IMR-90 (cell line): ENCODE data around the gene WDR54. TPM values are rescaled to one million over a fixed set of nuclear protein-coding genes. Genes with fewer than 3 reads are reported as not detected.

Source experiments
- ATAC-seq: fragments of 200-7000 bp; cut with Tn5 transposase; 2 replicates; pipeline ENCODE4 v1.9.1; 2020; ENCODE audit warnings: low read depth, mild to moderate bottlenecking, moderate library complexity
- BruUV-seq: library from RNA; stranded (reverse); fragments of 400-500 nt; replicated peaks from 2 replicates; lab custom pipeline; 2021; lab: Mats Ljungman, UMichigan
- CTCF ChIA-PET: fragments of 300-600 bp; formaldehyde crosslinking; extraction: SDS; loops from one replicate; lab custom pipeline; 2021; ENCODE audit warnings: antibody characterized with exemption; lab: Yijun Ruan, JAX
- POLR2A ChIA-PET: fragments of 300-600 bp; sonication (Branson Sonifier 250); formaldehyde crosslinking; loops from one replicate; lab custom pipeline; 2022; ENCODE audit warnings: antibody characterized with exemption; ENCODE audit not compliant: unreplicated experiment; lab: Charles Lee
- DNase-seq: peaks from one replicate; pipeline ENCODE4 v3.0.0; 2013
- H2AFZ ChIP-seq: replicated peaks from 2 replicates; pipeline ENCODE3; 2013; ENCODE audit warnings: low read length, mild to moderate bottlenecking; ENCODE audit not compliant: poor library complexity
- H2AK5ac ChIP-seq: 2 replicates; pipeline ENCODE4 v1.6.1; 2013; ENCODE audit warnings: low read depth, low read length, inconsistent platforms
- H2AK9ac ChIP-seq: replicated peaks from 2 replicates; pipeline ENCODE3; 2013; ENCODE audit warnings: mild to moderate bottlenecking, low read depth, low read length, moderate library complexity; ENCODE audit not compliant: poor library complexity
- H2BK120ac ChIP-seq: 2 replicates; pipeline ENCODE4 v1.6.1; 2013; ENCODE audit warnings: low read depth, low read length, inconsistent platforms
- H2BK15ac ChIP-seq: 3 replicates; pipeline ENCODE4 v1.6.1; 2013; ENCODE audit warnings: low read depth, low read length, inconsistent platforms
- H2BK20ac ChIP-seq: 2 replicates; pipeline ENCODE4 v1.6.1; 2013; ENCODE audit warnings: low read depth, mild to moderate bottlenecking, inconsistent platforms, low read length, moderate library complexity
- H2BK5ac ChIP-seq: 2 replicates; pipeline ENCODE4 v1.6.1; 2013; ENCODE audit warnings: mild to moderate bottlenecking, low read depth, low read length, inconsistent platforms; ENCODE audit not compliant: poor library complexity, severe bottlenecking
- H3K14ac ChIP-seq: replicated peaks from 2 replicates; pipeline ENCODE4 v1.6.1; 2013; ENCODE audit warnings: low read depth, low read length, inconsistent platforms
- H3K18ac ChIP-seq: 2 replicates; pipeline ENCODE4 v1.6.1; 2013; ENCODE audit warnings: low read depth, low read length, control low read depth
- H3K23ac ChIP-seq: 2 replicates; pipeline ENCODE4 v1.6.1; 2013; ENCODE audit warnings: low read depth, low read length, inconsistent platforms
- H3K27ac ChIP-seq: 2 replicates; pipeline ENCODE4 v1.5.1; 2013; ENCODE audit warnings: mild to moderate bottlenecking, control low read depth, low read length; ENCODE audit not compliant: insufficient read depth
- H3K27me3 ChIP-seq: 2 replicates; pipeline ENCODE4 v1.6.1; 2013; ENCODE audit warnings: low read length; ENCODE audit not compliant: control insufficient read depth, insufficient read depth
- H3K36me3 ChIP-seq: 2 replicates; pipeline ENCODE4 v1.6.1; 2013; ENCODE audit warnings: low read length, mixed read lengths; ENCODE audit not compliant: control insufficient read depth, insufficient read depth
- H3K4ac ChIP-seq: 2 replicates; pipeline ENCODE4 v1.6.1; 2013; ENCODE audit warnings: low read depth, low read length, inconsistent platforms
- H3K4me1 ChIP-seq: 2 replicates; pipeline ENCODE4 v1.6.1; 2013; ENCODE audit warnings: low read length, mixed read lengths; ENCODE audit not compliant: control insufficient read depth, insufficient read depth
- H3K4me2 ChIP-seq: 2 replicates; pipeline ENCODE4 v1.6.1; 2013; ENCODE audit warnings: low read depth, mild to moderate bottlenecking, control low read depth, low read length, moderate library complexity
- H3K4me3 ChIP-seq: 2 replicates; pipeline ENCODE4 v1.5.1; 2013; ENCODE audit warnings: low read depth, mild to moderate bottlenecking, control low read depth, low read length, moderate library complexity; ENCODE audit not compliant: insufficient read depth
- H3K56ac ChIP-seq: 2 replicates; pipeline ENCODE4 v1.6.1; 2013; ENCODE audit warnings: low read length, inconsistent platforms; ENCODE audit not compliant: insufficient read depth; ENCODE audit errors: extremely low read depth
- H3K79me1 ChIP-seq, 2 experiments: 2 replicates each; pipeline ENCODE4 v1.6.1; 2013; ENCODE audit warnings: low read length in 2 of 2, inconsistent platforms in 1 of 2, low read depth in 1 of 2
- H3K9ac ChIP-seq: 2 replicates; pipeline ENCODE4 v1.6.1; 2013; ENCODE audit warnings: low read depth, low read length, control low read depth
- H3K9me1 ChIP-seq: 2 replicates; pipeline ENCODE4 v1.6.1; 2013; ENCODE audit warnings: low read length, inconsistent platforms; ENCODE audit not compliant: insufficient read depth
- H3K9me3 ChIP-seq: 2 replicates; pipeline ENCODE4 v1.6.1; 2013; ENCODE audit warnings: low read length; ENCODE audit not compliant: control insufficient read depth, insufficient read depth
- H4K20me1 ChIP-seq: 2 replicates; pipeline ENCODE4 v1.6.1; 2013; ENCODE audit warnings: low read length, inconsistent platforms; ENCODE audit not compliant: insufficient read depth
- H4K5ac ChIP-seq: 2 replicates; pipeline ENCODE4 v1.6.1; 2013; ENCODE audit warnings: mild to moderate bottlenecking, low read depth, low read length, control low read depth
- H4K8ac ChIP-seq, 2 experiments: 2 replicates each; pipeline ENCODE4 v1.6.1; 2013; ENCODE audit warnings: low read depth in 2 of 2, low read length in 2 of 2, control low read depth in 1 of 2, inconsistent platforms in 1 of 2
- H4K91ac ChIP-seq: 2 replicates; pipeline ENCODE4 v1.6.1; 2013; ENCODE audit warnings: low read depth, low read length, inconsistent platforms; ENCODE audit not compliant: insufficient read depth
- SMC3 ChIP-seq: fragments of 150-350 bp; IDR thresholded peaks from 2 replicates; pipeline ENCODE4 v1.6.1; 2016; ENCODE audit warnings: low read depth, mild to moderate bottlenecking, antibody characterized with exemption, low read length, moderate library complexity
- WGBS, 2 experiments: methylation state at CpG; one replicate each; pipeline versions ENCODE4 v1.1.5 to v1.1.7; 2013; ENCODE audit warnings: missing lambda C conversion rate in 2 of 2; ENCODE audit not compliant: insufficient read length in 1 of 2; ENCODE audit errors: extremely low coverage in 2 of 2; 5-methylcytosine and 5-hydroxymethylcytosine counted together
- dilution Hi-C: fragments of 300-500 bp; cut with HindIII; formaldehyde crosslinking; loops from one replicate; pipeline ENCODE4 v1.14.3; 2018; ENCODE audit warnings: low sequenced_read_pairs; ENCODE audit not compliant: unreplicated experiment
- in situ Hi-C: fragments of 300-500 bp; cut with MboI; formaldehyde crosslinking; loops from 3 replicates; pipeline ENCODE4 v1.14.3; 2019; ENCODE audit warnings: low sequenced_read_pairs, inconsistent platforms, mixed read lengths
- intact Hi-C: fragments of 100-400 bp; cut with micrococcal nuclease; formaldehyde crosslinking; loops from 2 replicates; pipeline ENCODE4 v1.10.0; 2022
- polyA plus RNA-seq, 3 experiments: library from polyadenylated mRNA; depleted of rRNA; stranded (reverse); fragments of >200 nt; gene quantifications; 2 replicates each; pipeline ENCODE4 v1.2.3, GENCODE V29; 2012; ENCODE audit warnings: low replicate concordance in 1 of 3
- total RNA-seq: library from RNA; depleted of rRNA; stranded (reverse); fragments of >200 nt; gene quantifications from 2 replicates; pipeline ENCODE4 v1.2.3, GENCODE V29; 2012

The WDR54 gene
- total and polyA plus RNA-seq, 2 of the 4 experiments (the other 2 are of a cell fraction) = 47.9 to 57.2 TPM

GRCh38 chr2:74373985-74374384 lies 47.5 kb upstream of the WDR54 start:
- BruUV-seq = no TSS peak
- Histone ChIP-seq H2AFZ (peak overlapping the region; percentile 65), H3K27ac (no peak overlapping the region), H2AK9ac (no peak overlapping the region), H4K5ac (no peak overlapping the region), H3K14ac (no peak overlapping the region), H4K8ac (no peak overlapping the region), H3K4me3 (no peak overlapping the region), H2AK5ac (no peak overlapping the region), H3K9ac (no peak overlapping the region), H3K36me3 (peaks cover 45% of the 10 kb centered on the region), H3K27me3 (no peaks in the 10 kb centered on the region), H3K9me3 (no peaks in the 10 kb centered on the region), H3K18ac (no peak overlapping the region), H4K91ac (no peak overlapping the region), H3K23ac (no peak overlapping the region), H2BK120ac (no peak overlapping the region), H3K56ac (no peak overlapping the region), H3K9me1 (peaks cover 12% of the 10 kb centered on the region), H2BK20ac (no peak overlapping the region), H2BK15ac (no peak overlapping the region), H3K4me2 (no peak overlapping the region), H3K79me1 (peaks cover 22 to 65% of the 10 kb centered on the region in 2 experiments), H3K4ac (no peak overlapping the region), H4K20me1 (peaks cover 32% of the 10 kb centered on the region), H3K4me1 (peaks cover 7% of the 10 kb centered on the region; the same call in 1 of the 2 replicates), H2BK5ac (no peak overlapping the region)
- POLR2A ChIA-PET = interaction anchor here (0.6 kb wide), 1 partner anchor 15 kb away, joined by 3 read pairs; no protein-coding TSS in a partner anchor
- CTCF ChIA-PET = no interaction called here
- WGBS, 2 experiments = 87% methylated on average over 3 of the region's 8 CpGs; no CpG with 5 or more reads in 1 of the 2 experiments
- intact Hi-C loops (no loop called here), in situ Hi-C loops (no loop called here), dilution Hi-C loops (no loop called here)
- ATAC-seq (no peak), DNase-seq (no peak)
- no peak for TF ChIP-seq SMC3
